ENCODE measurements around the gene MUCL1.
"Not testable (repeated sequence)": the region's sequence is repeated elsewhere in the genome, so short reads cannot be mapped to it uniquely, and the experiment has no call there.

Gene MUCL1, protein sequence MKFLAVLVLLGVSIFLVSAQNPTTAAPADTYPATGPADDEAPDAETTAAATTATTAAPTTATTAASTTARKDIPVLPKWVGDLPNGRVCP

DNA sequence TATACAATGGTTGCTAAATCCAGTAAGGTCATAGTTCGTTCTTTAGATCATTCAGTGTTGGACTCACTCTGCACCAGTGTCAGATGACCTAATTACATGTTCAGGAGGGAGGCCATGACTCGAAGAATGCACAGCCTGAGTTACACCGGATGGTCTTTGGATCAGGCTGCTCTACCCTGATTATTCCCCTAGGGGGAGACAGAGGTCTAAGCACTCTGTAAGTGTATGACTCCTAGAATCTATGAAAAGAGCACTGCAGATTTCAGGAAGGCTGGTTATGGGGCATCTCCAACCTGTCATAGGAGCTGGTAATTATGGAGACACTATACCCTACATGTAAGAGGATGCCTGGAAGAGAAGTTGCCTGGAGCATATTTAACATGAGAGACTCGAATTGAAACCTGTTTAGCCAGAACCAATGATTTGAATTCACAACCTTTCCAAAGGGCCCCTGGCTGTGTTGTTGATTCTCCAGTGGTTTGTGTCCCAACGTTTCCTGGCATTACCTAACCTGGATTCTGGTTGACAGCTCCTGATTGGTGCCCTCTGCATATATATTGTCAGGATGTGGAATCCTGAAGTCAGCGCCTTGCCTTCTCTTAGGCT is at the start of gene MUCL1:
MUCL1 (plus strand) TSS at position 584 of the 606 bp plus-strand sequence. CDS start 67 bp downstream, outside the sequence.
- no peak for DNase-seq

DNA sequence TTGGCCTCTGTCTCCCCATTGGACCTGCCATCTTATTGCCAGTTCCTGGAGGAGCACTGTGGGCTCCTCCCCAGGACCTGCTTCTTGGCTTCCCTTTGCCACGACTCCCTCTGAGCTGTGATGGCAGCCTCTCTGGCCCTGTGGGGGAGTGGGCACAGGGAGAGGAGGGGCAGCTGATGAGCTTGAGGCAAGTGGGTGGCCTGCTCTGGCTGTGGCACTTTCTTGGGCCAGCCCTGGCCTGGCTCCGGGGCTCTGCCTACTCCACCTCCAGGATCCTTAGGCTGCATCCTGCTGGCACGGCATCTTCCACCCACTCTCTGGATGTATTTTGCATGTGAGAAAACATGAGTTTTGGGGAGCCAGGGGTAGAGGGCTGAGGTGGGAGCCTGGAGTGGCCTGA is 32.6 kb upstream of the MUCL1 start:
- DNase-seq = no peak

DNA sequence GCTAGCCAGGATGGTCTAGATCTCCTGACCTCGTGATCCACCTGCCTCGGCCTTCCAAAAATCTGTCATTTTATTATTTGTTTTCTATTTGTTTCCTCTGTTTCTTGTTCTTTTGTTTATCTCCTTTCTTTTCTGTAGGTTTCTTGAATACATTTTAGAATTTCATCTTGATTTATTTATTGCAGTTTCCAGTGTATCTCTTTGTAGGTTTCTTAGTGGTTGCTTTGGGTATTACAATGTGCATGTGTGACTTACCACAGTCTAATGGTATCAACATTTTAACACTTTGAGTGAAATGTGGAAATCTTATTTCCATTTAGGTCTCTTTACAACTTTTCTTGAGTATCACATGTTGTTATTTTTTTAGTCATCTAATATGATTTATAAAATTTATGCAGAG is 29.9 kb upstream of the MUCL1 start:
- DNase-seq = no peak

DNA sequence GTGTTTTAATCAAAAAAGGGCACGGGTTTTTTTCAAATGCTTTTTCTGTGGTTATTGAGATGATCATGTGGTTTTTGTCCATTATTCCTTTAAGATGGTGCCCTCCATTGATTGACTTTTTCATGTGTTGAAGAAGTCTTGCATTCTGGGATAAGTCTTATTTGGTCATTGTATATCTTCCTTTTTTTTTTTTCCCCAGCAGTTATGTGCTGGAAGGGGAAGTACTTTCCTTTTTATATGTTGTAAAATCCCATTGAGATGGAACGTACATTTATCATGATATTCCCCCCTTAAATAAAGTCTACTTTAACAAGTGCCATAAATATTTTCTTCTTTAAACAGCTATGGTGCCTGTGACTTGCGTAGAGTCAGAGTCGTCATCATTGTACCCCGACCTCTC is 24.8 kb upstream of the MUCL1 start:
- DNase-seq = no peak

DNA sequence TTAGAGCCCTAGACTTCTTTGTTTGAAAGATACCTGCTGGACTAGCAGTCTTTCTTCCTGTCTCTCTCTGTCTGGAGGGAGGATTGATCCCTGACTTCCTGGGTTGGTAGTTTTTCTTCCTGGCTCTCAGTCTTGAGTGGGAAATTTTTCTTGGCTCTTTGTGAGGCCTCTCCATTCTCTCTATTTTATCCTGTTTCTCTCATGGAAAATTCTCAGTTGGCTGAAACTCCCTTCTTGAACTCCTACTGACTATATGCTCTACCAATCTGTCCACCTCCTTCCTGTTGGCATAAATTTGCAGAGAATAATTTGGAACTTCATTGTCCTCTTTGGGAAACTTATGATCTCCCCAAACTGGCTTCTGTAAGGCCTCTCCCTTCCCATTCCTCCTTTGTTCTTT is 24.1 kb upstream of the MUCL1 start:
- no peak for DNase-seq

DNA sequence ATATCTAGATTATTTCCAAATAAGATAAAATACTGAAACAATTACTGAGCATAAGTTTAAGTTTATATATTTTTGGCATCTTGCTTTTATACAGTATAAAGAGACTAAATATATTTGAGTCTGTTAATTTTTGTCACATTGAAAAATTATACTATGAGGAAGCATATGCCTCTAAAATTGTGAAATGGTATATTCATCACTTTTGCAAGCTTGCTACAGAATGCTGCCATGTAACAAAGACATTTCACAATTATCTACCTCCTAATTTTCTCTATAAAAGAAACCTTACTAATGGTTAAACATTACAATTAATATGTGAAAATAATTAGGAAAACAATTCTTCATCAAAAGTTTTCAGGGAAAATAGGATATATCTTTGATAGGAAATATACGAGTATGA is 22.7 kb upstream of the MUCL1 start:
- DNase-seq = no peak

DNA sequence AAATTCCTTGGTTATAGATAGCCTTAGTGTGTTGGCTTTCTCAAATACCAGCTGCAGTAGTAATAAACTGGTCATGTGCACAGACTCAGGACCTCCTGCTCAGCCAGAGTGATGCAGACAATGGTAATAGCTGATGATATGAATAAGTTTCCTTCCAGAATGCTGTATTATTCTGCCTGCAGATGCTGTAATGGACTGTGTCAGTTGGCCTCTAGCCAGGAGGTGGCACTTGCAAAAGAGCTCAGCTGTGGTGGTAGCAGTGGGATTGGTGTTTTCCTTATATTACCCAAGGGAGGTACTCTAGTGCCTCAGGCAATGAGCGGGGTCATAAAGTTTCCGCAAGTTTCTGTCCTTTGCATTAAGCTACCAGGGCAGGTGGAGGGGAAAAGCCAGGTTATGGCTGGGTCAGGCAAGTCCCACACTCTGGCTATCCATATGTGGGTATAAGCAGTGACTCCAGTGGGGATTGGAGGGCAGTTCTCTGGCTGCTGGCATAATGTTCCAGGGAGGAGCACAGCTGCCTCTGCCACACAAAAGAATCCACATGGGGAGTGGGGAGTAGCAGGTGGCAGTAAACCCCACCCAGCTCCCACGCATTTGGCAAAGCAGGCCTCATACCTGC is 14.0 kb upstream of the MUCL1 start:
- DNase-seq = no peak

DNA sequence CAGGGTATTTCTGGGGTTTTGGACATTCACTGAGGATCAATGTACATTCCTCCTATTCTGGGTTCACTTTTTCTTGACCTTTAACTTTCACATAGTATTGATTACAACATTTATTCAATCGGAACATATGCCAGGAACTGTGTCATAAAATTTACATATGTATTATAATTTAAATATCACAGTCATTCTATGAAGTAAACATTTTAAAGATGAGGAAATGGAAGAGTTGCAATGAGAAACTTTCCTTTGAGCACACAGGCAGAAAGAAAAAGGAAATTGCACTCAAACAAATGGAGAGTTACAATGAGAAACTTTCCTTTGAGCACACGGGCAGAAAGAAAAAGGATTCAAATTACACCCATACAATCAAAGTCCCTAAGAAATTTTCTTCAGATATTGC is 3.1 kb downstream of the MUCL1 start:
- no peak for DNase-seq

DNA sequence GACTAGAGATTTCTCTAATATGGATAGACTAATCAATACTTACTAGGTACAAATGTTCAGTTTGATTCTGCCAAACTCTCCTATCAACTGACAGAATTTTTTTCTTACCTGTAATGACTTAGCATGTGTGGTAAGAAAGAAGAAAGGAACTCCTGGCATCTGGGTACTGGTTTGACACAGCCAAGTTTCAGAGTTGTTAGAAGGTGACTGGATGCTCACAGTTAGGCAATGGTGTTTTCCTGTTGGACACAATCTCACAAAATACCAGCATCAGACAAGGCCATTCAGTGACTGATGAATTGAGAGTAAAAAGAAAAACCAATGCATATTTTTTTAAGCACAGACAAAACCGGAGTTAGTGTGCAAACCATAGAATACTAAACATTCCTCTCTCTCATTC is 4.2 kb downstream of the MUCL1 start:
- DNase-seq = no peak

DNA sequence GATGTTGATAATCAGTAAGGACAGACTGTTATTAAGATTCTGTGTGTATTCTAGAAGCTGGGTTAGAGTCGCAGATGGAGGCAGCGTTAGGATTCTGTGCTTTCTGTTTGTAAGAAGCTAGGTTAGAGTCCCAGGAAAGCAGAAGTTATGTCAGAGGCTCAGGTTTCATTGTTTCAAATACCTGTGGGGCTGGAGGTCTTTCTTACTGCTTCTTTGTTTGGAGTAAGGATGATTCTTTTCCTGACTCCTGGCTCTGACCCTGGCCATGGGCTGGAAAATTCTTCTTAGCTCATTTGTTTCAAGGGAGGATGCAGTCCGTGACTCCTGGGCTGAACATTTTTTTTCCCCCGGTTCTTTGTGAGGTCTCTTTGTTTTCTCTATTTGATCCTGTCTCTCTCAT is 5.2 kb downstream of the MUCL1 start:
- no peak for DNase-seq

DNA sequence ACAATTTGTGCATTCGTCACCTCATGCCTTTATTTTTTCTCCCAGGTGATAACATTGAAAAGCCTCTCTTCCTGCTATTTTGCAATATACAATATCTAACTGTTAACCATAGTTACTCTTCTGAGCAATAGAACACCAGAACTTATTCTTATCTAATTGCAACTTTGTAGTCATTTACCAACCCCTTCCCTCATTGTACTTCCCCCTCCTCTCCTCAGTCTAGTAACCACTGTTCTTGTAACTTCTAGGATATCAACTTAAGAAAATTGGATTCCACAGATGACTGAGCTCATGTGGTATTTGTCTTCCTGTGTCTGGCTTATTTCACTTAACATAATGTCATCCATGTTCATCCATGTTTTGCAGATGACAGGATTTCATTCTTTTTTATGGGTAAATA is 7.6 kb downstream of the MUCL1 start:
- DNase-seq = no peak

DNA sequence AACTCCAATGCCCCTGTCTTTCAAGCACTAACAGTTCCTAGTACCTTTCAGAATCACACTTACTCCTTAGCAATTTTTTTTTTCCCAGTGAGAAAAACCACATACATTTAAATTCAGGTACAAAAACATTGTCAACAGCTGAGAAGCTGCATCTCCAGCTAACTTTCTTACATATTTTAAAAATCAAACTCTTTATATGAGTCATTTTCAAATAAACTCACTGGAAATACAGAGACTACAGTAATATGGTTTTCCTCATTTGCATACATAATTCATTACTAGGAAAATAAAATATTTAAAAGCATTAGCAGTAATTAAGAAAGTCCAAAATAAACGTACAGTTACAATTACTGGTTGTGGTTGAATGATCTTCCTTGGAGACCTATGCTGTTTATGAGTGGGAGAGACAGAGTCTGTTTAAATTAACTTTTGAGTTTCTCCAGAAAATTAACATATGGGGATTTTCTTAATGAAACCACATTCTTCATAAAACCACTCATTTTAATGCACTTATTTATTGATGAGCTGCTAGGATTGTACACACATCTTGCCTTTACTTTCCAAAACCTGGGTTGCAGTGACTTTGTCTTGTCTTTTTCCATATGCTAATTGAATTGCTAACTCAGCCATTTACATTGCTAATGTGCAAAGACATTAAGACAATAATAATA is 9.8 kb downstream of the MUCL1 start:
- no peak for DNase-seq

DNA sequence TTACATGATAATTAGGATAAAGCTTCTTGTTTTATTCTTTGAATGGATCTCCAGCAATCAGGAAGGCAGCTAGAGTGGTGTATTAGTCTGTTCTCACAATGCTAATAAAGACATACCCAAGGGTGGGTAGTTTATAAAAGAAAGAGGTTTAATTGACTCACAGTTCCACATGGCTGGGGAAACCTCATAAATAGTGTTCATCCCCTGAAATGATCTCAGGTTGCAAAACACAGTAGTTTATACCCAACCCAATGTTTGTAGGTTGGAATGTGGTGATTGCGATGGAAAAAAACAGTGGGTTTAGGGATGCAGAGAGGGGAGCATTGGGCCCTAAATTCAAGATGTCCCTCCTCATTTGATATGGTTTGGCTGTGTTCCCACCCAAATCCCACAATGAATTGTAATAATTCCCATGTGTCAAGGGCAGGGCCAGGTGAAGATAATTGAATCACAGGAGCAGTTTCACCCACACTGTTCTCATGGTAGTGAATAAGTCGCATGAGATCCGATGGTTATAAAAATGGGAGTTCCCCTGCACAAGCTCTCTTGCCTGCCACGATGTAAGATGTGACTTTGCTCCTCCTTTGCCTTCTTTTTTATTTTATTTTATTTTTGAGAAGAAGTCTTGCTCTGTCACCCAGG is 11.5 kb downstream of the MUCL1 start:
- DNase-seq = no peak

DNA sequence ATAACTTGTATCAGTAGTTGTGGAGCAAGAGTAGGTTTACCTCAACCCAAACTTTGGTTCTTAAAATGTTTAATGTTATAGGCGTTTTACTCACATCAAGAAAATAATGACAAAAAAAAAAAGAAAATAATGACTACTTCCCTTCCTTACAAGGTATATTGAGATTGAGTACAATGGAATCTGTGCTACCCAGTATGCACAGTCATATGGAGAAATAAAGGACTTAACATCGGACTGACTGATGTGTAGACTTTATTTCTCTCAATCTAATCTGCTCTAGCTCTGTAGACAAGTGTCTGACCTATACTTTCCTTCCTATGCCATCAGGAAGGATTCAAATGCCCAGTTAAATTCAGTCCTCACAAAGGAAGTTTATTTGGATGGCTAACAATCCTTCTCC is 14.4 kb downstream of the MUCL1 start:
- DNase-seq = no peak

DNA sequence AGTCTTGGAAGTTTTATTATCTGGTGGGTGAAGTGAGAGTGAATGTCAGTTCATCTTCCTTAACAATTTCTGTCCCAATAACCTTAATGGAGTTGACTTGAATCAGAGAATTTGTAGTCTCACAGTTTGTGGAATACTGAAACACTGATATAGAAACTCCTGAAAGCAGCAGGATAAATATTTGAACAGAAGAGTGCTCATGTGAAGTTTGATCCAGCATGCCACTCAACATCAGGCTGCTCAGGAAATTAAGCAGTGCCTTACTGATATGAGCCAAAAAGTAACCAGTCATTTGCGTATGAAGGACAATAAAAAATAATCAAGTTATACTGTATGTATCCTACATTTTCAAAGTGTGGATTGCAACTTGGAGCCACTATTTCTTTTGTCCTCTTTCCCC is 15.7 kb downstream of the MUCL1 start:
- DNase-seq = no peak

DNA sequence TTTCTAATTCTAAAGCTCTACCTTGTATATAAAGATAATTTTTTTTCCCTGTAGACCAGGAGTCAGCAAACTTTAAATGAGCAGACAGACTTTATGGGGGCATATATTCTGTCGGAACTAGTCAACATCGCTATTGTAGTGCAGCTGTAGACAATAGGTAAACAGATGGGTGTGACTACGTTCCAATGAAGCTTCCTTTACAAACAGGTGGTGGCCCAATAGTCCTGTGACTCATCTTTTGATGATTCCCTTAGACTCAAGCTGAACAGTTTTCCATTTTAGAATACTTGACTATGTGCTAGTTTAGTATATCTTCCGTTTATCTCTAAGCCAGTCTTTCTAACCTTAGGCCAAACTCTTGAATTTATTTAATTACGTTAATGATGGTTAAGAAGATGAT is 16.3 kb downstream of the MUCL1 start:
- DNase-seq = no peak

DNA sequence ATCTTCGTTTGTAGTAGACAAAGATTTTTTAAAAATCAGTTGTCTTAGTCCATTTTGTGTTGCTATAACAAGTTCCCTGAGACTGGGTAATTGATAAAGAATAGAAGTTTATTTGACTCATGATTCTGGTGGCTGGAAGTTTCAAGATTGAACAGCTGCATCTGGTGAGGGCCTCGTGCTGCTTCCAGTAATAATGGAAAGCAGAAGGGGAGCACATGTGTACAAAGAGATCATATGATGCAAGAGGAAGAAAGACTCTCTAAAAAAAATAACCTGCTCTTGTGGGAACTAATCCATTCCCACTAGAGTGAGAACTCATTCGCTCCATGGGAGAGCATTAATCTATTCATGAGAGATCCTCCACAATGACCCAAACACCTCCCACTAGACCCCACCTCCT is 24.8 kb downstream of the MUCL1 start:
- no peak for DNase-seq

DNA sequence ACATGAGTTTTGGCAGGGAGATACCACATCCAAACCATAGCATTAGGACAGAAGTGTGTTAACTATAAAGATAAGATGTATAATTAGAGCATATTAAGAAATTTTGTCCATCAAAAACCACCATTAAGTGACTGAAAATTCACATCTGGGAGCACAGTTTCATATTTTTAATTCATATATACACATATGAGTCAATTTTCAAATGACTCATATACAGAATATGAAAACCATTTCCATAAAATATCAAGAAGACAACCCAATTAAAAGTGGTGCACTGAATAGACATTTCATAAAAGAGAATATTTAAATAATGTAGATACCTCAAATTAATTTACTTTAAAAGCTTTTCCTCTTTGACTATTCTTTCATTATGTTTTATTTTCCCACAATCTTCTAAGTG is 25.3 kb downstream of the MUCL1 start:
- DNase-seq = no peak

DNA sequence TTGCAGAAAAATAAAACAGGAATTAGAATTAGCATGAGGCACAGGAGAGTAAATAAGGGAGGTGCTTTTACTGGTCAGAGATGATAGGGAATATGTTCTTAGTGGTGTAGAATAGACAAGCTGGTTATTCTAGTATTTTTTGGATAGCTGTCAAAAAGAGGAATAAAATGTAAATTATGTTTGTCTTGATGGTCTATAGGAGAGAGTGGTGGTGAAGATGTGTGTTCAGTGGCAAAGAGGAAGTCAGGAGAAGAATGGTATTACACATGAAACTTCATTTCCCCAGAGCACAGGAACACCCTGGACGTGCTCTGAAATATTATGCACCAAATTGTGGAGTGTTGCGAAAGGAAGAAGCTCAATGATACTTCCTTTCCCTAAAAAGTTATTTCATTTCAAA is 27.8 kb downstream of the MUCL1 start:
- DNase-seq = no peak

DNA sequence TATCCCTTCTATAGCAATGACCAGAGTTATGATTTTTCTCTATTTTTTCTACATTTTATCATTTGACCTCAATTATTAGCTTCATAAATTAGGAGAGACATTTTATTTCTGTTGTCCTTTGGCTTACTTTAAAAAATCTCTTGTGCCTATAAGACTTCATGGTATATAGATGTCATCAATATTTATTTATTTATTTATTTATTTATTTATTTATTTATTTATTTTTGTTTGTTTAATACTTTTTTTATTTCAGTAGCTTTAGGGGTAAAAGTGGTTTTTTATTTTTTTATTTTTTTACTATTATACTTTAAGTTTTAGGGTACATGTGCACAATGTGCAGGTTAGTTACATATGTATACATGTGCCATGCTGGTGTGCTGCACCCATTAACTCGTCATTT is 28.3 kb downstream of the MUCL1 start:
- DNase-seq = not testable (repeated sequence)

DNA sequence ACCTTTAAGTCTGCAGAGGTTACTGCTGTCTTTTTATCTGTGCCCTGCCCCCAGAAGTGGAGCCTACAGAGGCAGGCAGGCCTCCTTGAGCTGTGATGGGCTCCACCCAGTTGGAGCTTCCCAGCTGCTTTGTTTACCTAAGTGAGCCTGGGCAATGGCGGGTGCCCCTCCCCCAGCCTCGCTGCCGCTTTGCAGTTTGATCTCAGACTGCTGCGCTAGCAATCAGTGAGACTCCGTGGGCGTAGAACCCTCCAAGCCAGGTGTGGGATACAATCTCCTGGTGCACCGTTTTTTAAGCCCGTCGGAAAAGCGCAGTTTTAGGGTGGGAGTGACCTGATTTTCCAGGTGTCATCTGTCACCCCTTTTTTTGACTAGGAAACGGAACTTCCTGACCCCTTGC is 34.1 kb downstream of the MUCL1 start:
- not testable (repeated sequence) for DNase-seq

DNA sequence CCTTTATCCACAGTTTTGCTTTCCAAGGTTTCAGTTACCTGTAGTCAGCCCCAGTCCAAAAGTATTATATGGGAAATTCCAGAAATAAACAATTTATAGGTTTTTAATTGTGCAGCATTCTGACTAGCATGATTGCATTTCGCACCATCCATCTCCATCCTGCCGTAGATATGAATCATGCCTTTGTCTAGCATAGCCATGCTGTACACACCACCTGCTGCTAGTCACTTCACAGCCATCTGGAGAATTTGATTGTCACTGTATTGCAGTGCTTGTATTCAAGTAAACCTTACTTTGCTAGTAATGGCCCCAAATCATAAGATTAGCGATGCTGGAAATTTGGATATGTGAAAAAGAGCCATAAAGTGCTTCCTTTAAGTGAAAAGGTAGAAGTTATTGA is 36.0 kb downstream of the MUCL1 start:
- no peak for DNase-seq

DNA sequence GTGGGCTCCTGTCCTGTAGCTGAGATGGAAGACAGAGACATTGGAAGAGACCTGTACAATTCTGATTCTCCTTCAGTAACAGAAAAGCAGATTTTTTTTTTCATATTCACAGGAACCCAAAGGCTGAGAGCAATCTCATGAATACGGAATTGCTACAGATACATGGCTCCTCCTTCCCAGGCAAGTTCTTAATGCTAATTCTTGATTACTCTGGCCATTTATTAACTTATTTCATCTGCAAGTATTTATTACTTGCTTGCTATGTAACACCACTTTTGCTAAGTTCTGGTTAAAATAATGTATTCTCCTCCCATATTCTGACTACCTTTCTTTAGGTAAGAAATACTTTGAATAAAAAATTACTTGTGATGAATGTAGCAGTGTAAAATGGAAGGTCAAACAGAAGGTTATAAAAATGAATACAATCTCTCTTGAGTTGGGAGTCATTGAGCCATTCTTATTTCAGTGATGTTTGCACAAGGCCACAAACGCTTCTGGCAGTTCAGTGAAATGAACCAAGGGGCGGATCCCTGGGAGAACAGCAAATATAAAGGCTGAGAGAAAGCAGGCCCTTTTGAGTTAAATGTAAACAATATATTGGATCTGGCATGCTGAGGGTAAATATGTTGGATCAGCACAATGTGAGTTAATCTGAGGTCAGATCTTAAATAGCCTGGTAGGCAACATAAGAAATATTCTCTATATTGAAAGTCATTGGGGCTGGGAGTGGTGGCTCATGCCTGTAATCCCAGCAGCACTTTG is 37.6 kb downstream of the MUCL1 start:
- no peak for DNase-seq
